ENCODE data around the gene RCL1. TPM values are rescaled to one million over a fixed set of nuclear protein-coding genes. Genes with fewer than 3 reads are reported as not detected.

The RCL1 gene
- total and polyA plus RNA-seq, 8 donors = 11.2 to 22.6 (median 18.2) TPM

DNA sequence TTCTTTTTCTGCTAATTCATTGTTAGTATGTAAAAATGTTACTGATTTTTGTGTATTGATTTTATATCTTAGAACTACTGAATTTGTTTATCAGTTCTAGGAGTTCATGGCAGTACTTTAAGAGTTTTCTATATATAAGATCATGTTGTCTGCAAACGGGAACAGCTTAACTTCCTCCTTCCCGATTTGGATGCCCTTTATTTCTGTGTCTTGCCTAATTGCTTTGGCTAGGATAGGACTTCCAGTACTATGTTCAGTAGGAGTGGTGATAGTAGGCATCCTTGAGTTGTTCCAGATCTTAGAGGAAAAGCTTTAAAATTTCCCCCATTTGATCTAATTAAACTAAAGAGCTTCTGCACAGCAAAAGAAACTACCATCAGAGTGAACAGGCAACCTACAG, 20.1 kb downstream of the RCL1 start:
- no peak overlapping the region for H3K27ac ChIP-seq
- peaks cover 8 to 20% of the 10 kb centered on the region in 2 donors for H3K4me1 ChIP-seq
- no peaks in the 10 kb centered on the region for H3K36me3 ChIP-seq
- TF ChIP-seq, protein P1, sequence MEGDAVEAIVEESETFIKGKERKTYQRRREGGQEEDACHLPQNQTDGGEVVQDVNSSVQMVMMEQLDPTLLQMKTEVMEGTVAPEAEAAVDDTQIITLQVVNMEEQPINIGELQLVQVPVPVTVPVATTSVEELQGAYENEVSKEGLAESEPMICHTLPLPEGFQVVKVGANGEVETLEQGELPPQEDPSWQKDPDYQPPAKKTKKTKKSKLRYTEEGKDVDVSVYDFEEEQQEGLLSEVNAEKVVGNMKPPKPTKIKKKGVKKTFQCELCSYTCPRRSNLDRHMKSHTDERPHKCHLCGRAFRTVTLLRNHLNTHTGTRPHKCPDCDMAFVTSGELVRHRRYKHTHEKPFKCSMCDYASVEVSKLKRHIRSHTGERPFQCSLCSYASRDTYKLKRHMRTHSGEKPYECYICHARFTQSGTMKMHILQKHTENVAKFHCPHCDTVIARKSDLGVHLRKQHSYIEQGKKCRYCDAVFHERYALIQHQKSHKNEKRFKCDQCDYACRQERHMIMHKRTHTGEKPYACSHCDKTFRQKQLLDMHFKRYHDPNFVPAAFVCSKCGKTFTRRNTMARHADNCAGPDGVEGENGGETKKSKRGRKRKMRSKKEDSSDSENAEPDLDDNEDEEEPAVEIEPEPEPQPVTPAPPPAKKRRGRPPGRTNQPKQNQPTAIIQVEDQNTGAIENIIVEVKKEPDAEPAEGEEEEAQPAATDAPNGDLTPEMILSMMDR (IDR thresholded peaks at IDR 0.05) = no peak
- no peak overlapping the region for H3K4me3 ChIP-seq
- no peak for DNase-seq
- ATAC-seq = no peak
- intact Hi-C loops (cut with DNase I) = no loop called here
- no peaks in the 10 kb centered on the region for H3K27me3 ChIP-seq
- no peaks in the 10 kb centered on the region for H3K9me3 ChIP-seq

DNA sequence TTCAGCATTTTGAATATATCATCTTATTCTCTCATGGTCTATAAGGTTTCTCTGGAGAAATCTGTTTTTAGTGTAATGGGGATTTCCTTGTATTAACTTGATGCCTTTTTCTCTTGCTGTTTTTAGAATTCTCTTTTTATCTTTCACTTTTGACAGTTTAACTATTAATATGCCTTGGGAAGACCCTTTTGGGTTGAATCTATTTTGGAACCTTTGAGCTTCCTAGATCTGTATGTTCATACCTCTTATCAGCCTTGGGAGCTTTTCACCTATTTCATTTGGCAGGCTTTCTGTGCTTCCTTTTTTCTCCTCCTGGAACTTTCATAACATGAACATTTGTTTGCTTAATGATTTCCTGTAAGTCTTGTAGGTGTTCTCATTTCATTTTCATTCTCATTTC, 22.2 kb downstream of the RCL1 start:
- DNase-seq (no peak), ATAC-seq (peak; percentile 55)
- H3K9me3 ChIP-seq = no peaks in the 10 kb centered on the region
- no peaks in the 10 kb centered on the region for H3K36me3 ChIP-seq
- intact Hi-C loops (cut with DNase I) = no loop called here
- H3K27ac ChIP-seq = peak overlapping the region in 1 of 2 donors; percentile 64
- peaks cover 8 to 20% of the 10 kb centered on the region in 2 donors for H3K4me1 ChIP-seq
- no peaks in the 10 kb centered on the region for H3K27me3 ChIP-seq
- no peak overlapping the region for H3K4me3 ChIP-seq
- TF ChIP-seq, protein P1 (IDR thresholded peaks at IDR 0.05) = no peak

DNA sequence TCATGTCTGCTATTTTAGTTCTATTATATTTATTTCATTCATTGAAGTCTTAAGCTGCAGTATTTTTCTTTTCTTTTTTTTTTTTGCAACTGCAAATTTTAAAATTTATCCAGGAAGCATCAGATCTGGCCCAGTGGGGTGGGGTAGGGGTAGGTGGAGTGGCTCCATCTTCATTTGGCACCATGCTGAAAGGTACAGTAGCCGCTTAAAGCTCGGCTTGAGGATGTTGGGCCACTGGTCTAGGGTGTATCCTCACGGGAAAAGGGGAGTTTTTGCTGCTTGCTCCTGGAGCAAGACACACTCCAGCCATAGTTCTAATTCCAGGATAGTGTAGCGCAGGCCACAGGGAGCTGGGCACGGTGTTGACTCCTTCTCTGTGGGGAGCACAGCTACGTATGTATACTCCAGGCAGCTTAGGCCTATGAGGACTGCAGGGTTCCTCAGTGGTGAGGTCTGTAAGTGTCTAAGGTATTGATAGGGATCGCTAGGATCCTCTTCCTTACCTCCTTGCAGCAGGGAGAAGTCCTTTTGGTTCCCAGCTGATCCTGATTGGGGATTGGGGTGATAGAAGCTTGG, 22.7 kb downstream of the RCL1 start:
- peak overlapping the region in 1 of 2 donors; percentile 64 for H3K27ac ChIP-seq
- H3K36me3 ChIP-seq = no peaks in the 10 kb centered on the region

DNA sequence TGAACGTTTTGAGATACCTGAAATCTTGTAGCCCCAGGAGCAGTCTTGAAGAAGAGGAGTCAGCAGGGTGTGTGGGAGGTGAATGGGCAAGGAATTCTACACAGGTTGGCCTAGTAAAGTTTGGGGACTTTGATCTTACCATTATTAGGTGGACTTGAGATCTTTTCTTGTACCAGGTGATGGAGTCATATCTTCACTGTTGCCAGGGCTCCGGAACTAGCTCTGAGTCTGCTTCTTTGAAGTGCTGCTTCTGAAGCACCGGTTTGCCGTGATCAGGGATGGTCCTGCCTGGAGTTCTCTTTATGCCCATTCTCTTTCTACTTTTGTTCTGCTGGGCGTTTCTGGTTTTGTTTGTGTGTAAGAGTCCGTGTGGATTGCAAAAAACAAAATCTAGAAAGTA, 27.4 kb downstream of the RCL1 start:
- Histone ChIP-seq H3K9me3 (no peaks in the 10 kb centered on the region), H3K27me3 (no peaks in the 10 kb centered on the region), H3K4me1 (peaks cover 6 to 24% of the 10 kb centered on the region in 2 donors), H3K36me3 (no peaks in the 10 kb centered on the region), H3K27ac (no peak overlapping the region), H3K4me3 (no peak overlapping the region)
- ATAC-seq (peak; percentile 67), DNase-seq (no peak)
- TF ChIP-seq, protein P1 (IDR thresholded peaks at IDR 0.05) = no peak
- intact Hi-C loops (cut with DNase I) = no loop called here

More for the DNA sequence above, 22.7 kb downstream of the RCL1 start:
- peaks cover 8 to 20% of the 10 kb centered on the region in 2 donors for H3K4me1 ChIP-seq
- intact Hi-C loops (cut with DNase I) = no loop called here
- DNase-seq = no peak
- TF ChIP-seq, protein P1 (IDR thresholded peaks at IDR 0.05) = no peak
- H3K27me3 ChIP-seq = no peaks in the 10 kb centered on the region
- H3K9me3 ChIP-seq = no peaks in the 10 kb centered on the region
- no peak for ATAC-seq
- H3K4me3 ChIP-seq = no peak overlapping the region

DNA sequence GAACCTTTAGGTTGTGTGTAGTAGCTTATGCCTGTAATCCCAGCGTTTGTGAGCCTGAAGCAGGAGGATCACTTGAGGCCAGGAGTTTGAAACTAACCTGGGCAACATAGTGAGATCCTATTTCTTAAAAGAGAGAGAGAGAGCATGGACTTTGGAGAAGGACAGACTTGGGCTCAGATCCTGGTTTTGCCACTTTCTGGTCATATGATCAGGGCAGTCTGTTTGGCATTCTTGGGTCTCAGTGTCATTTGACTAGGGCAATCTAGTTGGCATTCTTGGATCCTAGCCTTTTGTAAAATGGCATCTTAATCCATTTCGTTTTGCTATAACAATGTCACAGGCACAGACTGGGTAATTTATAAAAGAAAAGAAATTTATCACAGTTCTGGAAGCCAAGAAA, 28.4 kb downstream of the RCL1 start:
- ATAC-seq = no peak
- no peaks in the 10 kb centered on the region for H3K27me3 ChIP-seq
- no peaks in the 10 kb centered on the region for H3K9me3 ChIP-seq
- intact Hi-C loops (cut with DNase I) = no loop called here
- H3K36me3 ChIP-seq = no peaks in the 10 kb centered on the region
- TF ChIP-seq, protein P1 (IDR thresholded peaks at IDR 0.05) = no peak
- no peak overlapping the region for H3K27ac ChIP-seq
- no peak overlapping the region for H3K4me3 ChIP-seq
- DNase-seq = no peak
- peaks cover 0 to 15% of the 10 kb centered on the region in 2 donors for H3K4me1 ChIP-seq
